Measurements from ENCODE around the gene TNFRSF18. TPM values are rescaled to one million over a fixed set of nuclear protein-coding genes. Genes with fewer than 3 reads are reported as not detected.
A peak's percentile ranks its signal among the peaks of the same experiment; 100 is the strongest.

The TNFRSF18 gene
- total and polyA plus RNA-seq, 10 of the 15 experiments (the other 5 are each of a cell fraction or from before 2014, with no cell fraction given): 0.18 to 7.5 (median 1.5) TPM; not detected in 1

DNA sequence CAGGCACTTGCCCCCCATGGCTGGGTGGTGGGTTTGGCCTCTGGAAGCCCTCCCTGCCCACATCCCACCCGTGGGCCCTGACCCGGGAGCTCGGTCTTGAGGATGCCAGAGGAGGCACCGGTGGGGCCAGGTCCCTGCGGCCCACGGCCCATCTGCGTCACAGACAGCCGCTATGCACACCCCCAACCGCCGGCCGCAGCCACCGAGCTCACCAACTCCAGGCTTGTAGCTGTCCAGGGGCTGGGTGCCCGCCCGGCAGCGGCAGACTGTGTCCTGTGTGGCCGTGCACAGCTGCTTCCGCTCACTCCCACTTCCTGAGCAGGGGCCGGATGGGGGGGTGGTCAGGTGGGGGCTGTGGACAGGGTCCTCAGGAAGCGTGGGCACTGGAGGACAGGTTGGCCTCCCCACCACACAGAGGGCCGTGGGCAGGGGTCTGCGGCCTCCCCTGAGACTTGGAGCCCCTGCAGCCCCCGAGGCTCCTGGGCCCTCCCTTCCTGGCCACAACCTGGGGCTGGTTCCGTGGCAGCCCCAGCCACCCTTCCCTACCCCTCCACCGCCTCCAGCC is 6.5 kb upstream of the TNFRSF18 start (continued):
- TF ChIP-seq, protein P1, sequence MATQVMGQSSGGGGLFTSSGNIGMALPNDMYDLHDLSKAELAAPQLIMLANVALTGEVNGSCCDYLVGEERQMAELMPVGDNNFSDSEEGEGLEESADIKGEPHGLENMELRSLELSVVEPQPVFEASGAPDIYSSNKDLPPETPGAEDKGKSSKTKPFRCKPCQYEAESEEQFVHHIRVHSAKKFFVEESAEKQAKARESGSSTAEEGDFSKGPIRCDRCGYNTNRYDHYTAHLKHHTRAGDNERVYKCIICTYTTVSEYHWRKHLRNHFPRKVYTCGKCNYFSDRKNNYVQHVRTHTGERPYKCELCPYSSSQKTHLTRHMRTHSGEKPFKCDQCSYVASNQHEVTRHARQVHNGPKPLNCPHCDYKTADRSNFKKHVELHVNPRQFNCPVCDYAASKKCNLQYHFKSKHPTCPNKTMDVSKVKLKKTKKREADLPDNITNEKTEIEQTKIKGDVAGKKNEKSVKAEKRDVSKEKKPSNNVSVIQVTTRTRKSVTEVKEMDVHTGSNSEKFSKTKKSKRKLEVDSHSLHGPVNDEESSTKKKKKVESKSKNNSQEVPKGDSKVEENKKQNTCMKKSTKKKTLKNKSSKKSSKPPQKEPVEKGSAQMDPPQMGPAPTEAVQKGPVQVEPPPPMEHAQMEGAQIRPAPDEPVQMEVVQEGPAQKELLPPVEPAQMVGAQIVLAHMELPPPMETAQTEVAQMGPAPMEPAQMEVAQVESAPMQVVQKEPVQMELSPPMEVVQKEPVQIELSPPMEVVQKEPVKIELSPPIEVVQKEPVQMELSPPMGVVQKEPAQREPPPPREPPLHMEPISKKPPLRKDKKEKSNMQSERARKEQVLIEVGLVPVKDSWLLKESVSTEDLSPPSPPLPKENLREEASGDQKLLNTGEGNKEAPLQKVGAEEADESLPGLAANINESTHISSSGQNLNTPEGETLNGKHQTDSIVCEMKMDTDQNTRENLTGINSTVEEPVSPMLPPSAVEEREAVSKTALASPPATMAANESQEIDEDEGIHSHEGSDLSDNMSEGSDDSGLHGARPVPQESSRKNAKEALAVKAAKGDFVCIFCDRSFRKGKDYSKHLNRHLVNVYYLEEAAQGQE (IDR thresholded peaks at IDR 0.05; ENCODE audit: low read depth, low read length): peak; percentile 46; the same call in 1 of the 2 replicates

DNA sequence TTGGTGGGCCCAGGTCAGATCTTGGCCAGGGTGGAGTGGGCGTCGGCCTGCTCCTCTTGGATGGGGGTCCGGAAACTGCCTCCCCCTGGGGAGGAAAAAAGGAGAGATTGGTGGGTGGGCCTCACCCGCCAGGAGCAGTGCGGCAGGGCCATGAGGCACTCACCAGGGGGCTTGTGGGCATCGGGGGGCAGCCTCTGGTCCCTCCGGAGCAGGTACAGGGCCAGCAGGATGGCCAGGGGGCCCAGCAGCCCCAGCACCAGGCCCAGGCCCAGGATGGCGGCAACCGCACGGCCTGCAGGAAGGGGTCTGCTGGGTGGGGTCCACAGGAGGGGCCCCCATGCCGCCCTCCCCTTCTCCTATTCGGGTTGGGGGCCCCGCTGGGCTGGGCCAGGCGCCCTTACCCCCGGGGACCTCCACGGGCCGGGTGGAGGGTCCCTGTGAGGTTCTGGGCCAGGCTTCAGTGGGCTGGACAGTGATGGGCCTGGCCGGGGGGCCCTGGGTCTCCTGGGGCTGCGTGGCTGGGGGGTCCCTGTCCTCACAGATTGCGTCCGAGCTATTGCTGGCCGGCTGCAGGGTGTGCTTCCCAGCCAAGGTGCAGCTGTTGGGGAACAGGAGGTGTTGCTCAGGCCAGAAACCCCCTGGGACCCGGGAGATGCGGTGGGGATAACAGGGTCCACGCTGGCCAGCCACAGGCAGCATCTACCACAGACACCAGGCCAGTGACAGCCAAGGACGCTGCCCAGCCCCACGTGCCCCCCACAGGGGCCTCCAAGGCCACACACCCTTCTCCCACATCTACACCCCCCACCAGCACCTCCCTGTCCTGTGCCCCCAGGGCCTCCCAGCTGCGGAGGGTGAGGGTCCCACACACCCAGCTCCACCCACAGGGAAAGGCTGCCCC is 5.4 kb upstream of the TNFRSF18 start:
- no TSS peak for BruUV-seq (replicated peaks)
- CTCF ChIA-PET: interaction anchor here (0.6 to 2.2 kb wide), 2 partner anchors 19 to 23 kb away, joined by 3 to 8 read pairs; no protein-coding TSS in a partner anchor
- no peak for DNase-seq (ENCODE audit: low read depth, low spot score)

More for the DNA sequence above, 5.4 kb upstream of the TNFRSF18 start:
- 0 out of 2 replicates have a peak, but pooled peaks have one; percentile 11 for TF ChIP-seq HDGF (IDR thresholded peaks at IDR 0.05)
- TF ChIP-seq, protein P2, sequence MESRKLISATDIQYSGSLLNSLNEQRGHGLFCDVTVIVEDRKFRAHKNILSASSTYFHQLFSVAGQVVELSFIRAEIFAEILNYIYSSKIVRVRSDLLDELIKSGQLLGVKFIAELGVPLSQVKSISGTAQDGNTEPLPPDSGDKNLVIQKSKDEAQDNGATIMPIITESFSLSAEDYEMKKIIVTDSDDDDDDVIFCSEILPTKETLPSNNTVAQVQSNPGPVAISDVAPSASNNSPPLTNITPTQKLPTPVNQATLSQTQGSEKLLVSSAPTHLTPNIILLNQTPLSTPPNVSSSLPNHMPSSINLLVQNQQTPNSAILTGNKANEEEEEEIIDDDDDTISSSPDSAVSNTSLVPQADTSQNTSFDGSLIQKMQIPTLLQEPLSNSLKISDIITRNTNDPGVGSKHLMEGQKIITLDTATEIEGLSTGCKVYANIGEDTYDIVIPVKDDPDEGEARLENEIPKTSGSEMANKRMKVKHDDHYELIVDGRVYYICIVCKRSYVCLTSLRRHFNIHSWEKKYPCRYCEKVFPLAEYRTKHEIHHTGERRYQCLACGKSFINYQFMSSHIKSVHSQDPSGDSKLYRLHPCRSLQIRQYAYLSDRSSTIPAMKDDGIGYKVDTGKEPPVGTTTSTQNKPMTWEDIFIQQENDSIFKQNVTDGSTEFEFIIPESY (IDR thresholded peaks at IDR 0.05): no peak
- H3K27me3 ChIP-seq (replicated peaks in 1 of 2; ENCODE audit: control insufficient read depth in 2 of 2, insufficient read depth in 2 of 2, low read length in 1 of 2): peaks cover 0 to 6% of the 10 kb centered on the region in 2 experiments; a peak in 1 of 4 replicates
- WGBS (ENCODE audit: insufficient coverage, insufficient replicate concordance, low lambda C conversion rate, missing lambda C conversion rate): 59% methylated on average over 21 of the region's 28 CpGs
- ATAC-seq (no peak), FAIRE-seq (no peak)
- H2AFZ ChIP-seq (ENCODE audit: control insufficient read depth, low read depth, low read length): no peak overlapping the region
- ChIA-PET SMC1A (ENCODE audit: uncharacterized antibody, unreplicated experiment) (interaction anchor here (0.7 to 1.4 kb wide), 2 partner anchors 46 to 89 kb away, joined by 3 to 4 read pairs; no protein-coding TSS in a partner anchor), POLR2A (interaction anchor here (2.2 kb wide), 1 partner anchor 40 kb away, joined by 7 read pairs; no protein-coding TSS in a partner anchor), RAD21 (ENCODE audit: unreplicated experiment) (interaction anchor here (1.1 to 2.1 kb wide), 4 partner anchors 19 to 193 kb away, joined by 3 to 10 read pairs (median 8); no protein-coding TSS in a partner anchor)
- H4K20me1 ChIP-seq (ENCODE audit: control insufficient read depth, insufficient read depth): no peaks in the 10 kb centered on the region
- in situ Hi-C loops (cut with MboI) (no loop called here), intact Hi-C loops (cut with micrococcal nuclease; ENCODE audit: unreplicated experiment) (no loop called here)
- H3K9me3 ChIP-seq (replicated peaks; ENCODE audit: control insufficient read depth, insufficient read depth, low read length): no peaks in the 10 kb centered on the region
- peaks cover 48% of the 10 kb centered on the region for H3K4me1 ChIP-seq (ENCODE audit: control insufficient read depth, insufficient read depth, low read length)
- H3K27ac ChIP-seq (ENCODE audit: control insufficient read depth, insufficient read depth): no peak overlapping the region
- H3K4me3 ChIP-seq: no peak overlapping the region
- no peak overlapping the region for H3K9ac ChIP-seq (ENCODE audit: control insufficient read depth, insufficient read depth, low read length)
- H3K36me3 ChIP-seq (ENCODE audit: control insufficient read depth in 2 of 2, insufficient read depth in 2 of 2, low read length in 1 of 2): peaks cover 0 to 3% of the 10 kb centered on the region in 2 experiments; a peak in 2 of 4 replicates
- H3K79me2 ChIP-seq (ENCODE audit: control insufficient read depth, insufficient read depth, low read length): no peaks in the 10 kb centered on the region
- no peak overlapping the region for H3K4me2 ChIP-seq (ENCODE audit: control insufficient read depth, insufficient read depth)
